ENCODE results near the gene DIS3L2. TPM values are rescaled to one million over a fixed set of nuclear protein-coding genes. Genes with fewer than 3 reads are reported as not detected.

The DIS3L2 gene
- total RNA-seq, 1 donor from 2014 or later: 24.0 TPM

DNA sequence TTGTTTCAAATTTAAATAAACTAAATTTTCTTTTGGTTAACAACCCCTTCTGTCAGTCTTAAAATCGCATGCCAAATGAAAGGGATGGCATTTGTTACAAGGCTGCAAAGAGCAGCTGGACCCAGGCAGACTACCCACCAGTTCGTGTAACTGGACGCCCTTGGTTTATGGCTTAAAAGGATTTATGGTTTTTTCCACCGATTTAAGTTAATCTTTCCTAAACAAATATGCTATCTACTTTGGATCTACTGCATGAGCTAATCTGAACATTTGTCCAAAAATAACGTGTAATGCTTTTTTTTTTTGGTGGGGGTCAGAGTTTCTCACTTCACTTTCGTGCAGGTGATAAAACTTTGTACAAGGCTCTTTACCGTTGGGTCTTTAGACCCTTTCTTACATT lies 62.9 kb downstream of the DIS3L2 start:
- H4K20me1 ChIP-seq (ENCODE audit: insufficient read depth, low read length): peaks cover 27% of the 10 kb centered on the region
- no peaks in the 10 kb centered on the region for H3K9me3 ChIP-seq (ENCODE audit: insufficient read depth, low read depth, low read length)
- peaks cover 3% of the 10 kb centered on the region for H3K36me3 ChIP-seq (ENCODE audit: insufficient read depth, low read length)
- no peak overlapping the region for H3K4me3 Mint-ChIP-seq (ENCODE audit: unreplicated experiment)
- no peak overlapping the region for H2AFZ ChIP-seq (ENCODE audit: low read depth, low read length)
- no peak overlapping the region for H3K4me2 ChIP-seq (ENCODE audit: low read length)
- no peaks in the 10 kb centered on the region for H3K4me1 ChIP-seq (ENCODE audit: insufficient read depth, low read length)
- no peaks in the 10 kb centered on the region for H3K27me3 Mint-ChIP-seq (ENCODE audit: low read depth, unreplicated experiment)
- no peaks in the 10 kb centered on the region for H3K9me3 Mint-ChIP-seq (ENCODE audit: unreplicated experiment)
- H3K27me3 ChIP-seq (ENCODE audit: insufficient read depth, low read length): no peaks in the 10 kb centered on the region
- TF ChIP-seq, protein P1, sequence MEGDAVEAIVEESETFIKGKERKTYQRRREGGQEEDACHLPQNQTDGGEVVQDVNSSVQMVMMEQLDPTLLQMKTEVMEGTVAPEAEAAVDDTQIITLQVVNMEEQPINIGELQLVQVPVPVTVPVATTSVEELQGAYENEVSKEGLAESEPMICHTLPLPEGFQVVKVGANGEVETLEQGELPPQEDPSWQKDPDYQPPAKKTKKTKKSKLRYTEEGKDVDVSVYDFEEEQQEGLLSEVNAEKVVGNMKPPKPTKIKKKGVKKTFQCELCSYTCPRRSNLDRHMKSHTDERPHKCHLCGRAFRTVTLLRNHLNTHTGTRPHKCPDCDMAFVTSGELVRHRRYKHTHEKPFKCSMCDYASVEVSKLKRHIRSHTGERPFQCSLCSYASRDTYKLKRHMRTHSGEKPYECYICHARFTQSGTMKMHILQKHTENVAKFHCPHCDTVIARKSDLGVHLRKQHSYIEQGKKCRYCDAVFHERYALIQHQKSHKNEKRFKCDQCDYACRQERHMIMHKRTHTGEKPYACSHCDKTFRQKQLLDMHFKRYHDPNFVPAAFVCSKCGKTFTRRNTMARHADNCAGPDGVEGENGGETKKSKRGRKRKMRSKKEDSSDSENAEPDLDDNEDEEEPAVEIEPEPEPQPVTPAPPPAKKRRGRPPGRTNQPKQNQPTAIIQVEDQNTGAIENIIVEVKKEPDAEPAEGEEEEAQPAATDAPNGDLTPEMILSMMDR (IDR thresholded peaks at IDR 0.05; ENCODE audit: insufficient read depth, low read depth, low read length): no peak
- no peak for TF ChIP-seq EZH2 (IDR thresholded peaks at IDR 0.05; ENCODE audit: insufficient read depth, low read length)
- H3K9ac ChIP-seq (ENCODE audit: low read length): no peak overlapping the region
- FAIRE-seq: no peak
- peaks cover 6% of the 10 kb centered on the region for H3K4me1 Mint-ChIP-seq (ENCODE audit: low read depth, unreplicated experiment)
- H3K4me3 ChIP-seq (ENCODE audit: insufficient read depth, low read depth, low read length): no peak overlapping the region
- no peak overlapping the region for H3K27ac Mint-ChIP-seq (ENCODE audit: unreplicated experiment)
- no peaks in the 10 kb centered on the region for H3K79me2 ChIP-seq (ENCODE audit: insufficient read depth, low read length)
- H3K27ac ChIP-seq (ENCODE audit: low read depth, low read length): no peak overlapping the region
- DNase-seq (ENCODE audit: low read depth): no peak
- peaks cover 6% of the 10 kb centered on the region for H3K36me3 Mint-ChIP-seq (ENCODE audit: low read depth, unreplicated experiment)

DNA sequence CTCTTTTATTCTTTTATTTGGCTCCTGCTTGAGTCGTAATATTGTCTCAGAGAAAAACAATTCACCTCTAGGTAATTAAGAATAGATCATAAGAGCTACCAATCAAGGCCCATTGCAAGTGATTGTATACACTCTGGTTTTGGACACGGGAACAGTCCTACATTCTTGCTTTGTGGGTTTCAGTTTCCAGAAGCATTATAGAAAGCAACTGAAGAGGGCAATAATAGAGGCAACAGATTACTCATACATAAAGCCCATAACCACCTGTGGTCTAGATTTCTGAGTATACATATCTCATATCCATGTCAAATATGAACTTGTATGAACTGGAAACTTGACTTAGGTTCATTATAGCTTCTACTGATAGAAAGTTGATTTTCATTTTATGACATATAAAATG lies 65.4 kb downstream of the DIS3L2 start:
- Histone ChIP-seq H3K4me1 (ENCODE audit: insufficient read depth, low read length) (no peaks in the 10 kb centered on the region), H3K27ac (ENCODE audit: low read depth, low read length) (no peak overlapping the region), H2AFZ (ENCODE audit: low read depth, low read length) (no peak overlapping the region), H3K4me2 (ENCODE audit: low read length) (no peak overlapping the region), H3K9ac (ENCODE audit: low read length) (no peak overlapping the region), H3K27me3 (ENCODE audit: insufficient read depth, low read length) (no peaks in the 10 kb centered on the region), H3K79me2 (ENCODE audit: insufficient read depth, low read length) (no peaks in the 10 kb centered on the region), H3K36me3 (ENCODE audit: insufficient read depth, low read length) (peaks cover 3% of the 10 kb centered on the region), H4K20me1 (ENCODE audit: insufficient read depth, low read length) (peaks cover 10% of the 10 kb centered on the region), H3K9me3 (ENCODE audit: insufficient read depth, low read depth, low read length) (no peaks in the 10 kb centered on the region), H3K4me3 (ENCODE audit: insufficient read depth, low read depth, low read length) (no peak overlapping the region)
- Mint-ChIP-seq H3K27me3 (ENCODE audit: low read depth, unreplicated experiment) (no peaks in the 10 kb centered on the region), H3K4me1 (ENCODE audit: low read depth, unreplicated experiment) (peaks cover 6% of the 10 kb centered on the region), H3K4me3 (ENCODE audit: unreplicated experiment) (no peak overlapping the region), H3K9me3 (ENCODE audit: unreplicated experiment) (peaks cover 3% of the 10 kb centered on the region), H3K36me3 (ENCODE audit: low read depth, unreplicated experiment) (peaks cover 13% of the 10 kb centered on the region), H3K27ac (ENCODE audit: unreplicated experiment) (no peak overlapping the region)
- FAIRE-seq (no peak), DNase-seq (ENCODE audit: low read depth) (no peak)
- no peak for TF ChIP-seq EZH2 (IDR thresholded peaks at IDR 0.05; ENCODE audit: insufficient read depth, low read length)
- TF ChIP-seq, protein P1 (IDR thresholded peaks at IDR 0.05; ENCODE audit: insufficient read depth, low read depth, low read length): no peak

DNA sequence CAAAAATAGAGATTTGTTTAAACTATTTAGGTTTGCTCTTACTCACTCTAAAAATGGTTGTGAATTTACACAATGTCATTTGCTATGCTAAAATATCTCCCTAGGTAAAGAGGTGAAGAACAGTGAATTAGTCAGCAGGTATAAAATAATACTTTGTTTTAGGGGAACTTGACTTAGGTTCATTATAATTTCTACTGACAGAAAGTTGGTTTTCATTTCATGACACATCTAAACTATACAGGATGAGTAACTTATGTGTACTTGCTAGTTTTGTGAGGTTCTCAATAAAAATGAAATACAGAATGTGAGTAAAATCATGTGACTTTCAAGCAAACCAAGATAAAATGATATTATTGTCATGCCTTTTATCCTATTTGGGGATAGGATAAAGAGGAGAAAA lies 66.0 kb downstream of the DIS3L2 start:
- H3K27me3 Mint-ChIP-seq (ENCODE audit: low read depth, unreplicated experiment): no peaks in the 10 kb centered on the region
- H4K20me1 ChIP-seq (ENCODE audit: insufficient read depth, low read length): peaks cover 5% of the 10 kb centered on the region
- H3K27me3 ChIP-seq (ENCODE audit: insufficient read depth, low read length): no peaks in the 10 kb centered on the region
- H3K4me3 Mint-ChIP-seq (ENCODE audit: unreplicated experiment): no peak overlapping the region
- H3K4me1 Mint-ChIP-seq (ENCODE audit: low read depth, unreplicated experiment): peaks cover 6% of the 10 kb centered on the region
- no peaks in the 10 kb centered on the region for H3K9me3 ChIP-seq (ENCODE audit: insufficient read depth, low read depth, low read length)
- DNase-seq (ENCODE audit: low read depth) (no peak), FAIRE-seq (peak; percentile 23)
- no peaks in the 10 kb centered on the region for H3K4me1 ChIP-seq (ENCODE audit: insufficient read depth, low read length)
- no peaks in the 10 kb centered on the region for H3K79me2 ChIP-seq (ENCODE audit: insufficient read depth, low read length)
- H3K9ac ChIP-seq (ENCODE audit: low read length): no peak overlapping the region
- no peak for TF ChIP-seq EZH2 (IDR thresholded peaks at IDR 0.05; ENCODE audit: insufficient read depth, low read length)
- TF ChIP-seq, protein P1 (IDR thresholded peaks at IDR 0.05; ENCODE audit: insufficient read depth, low read depth, low read length): no peak
- H2AFZ ChIP-seq (ENCODE audit: low read depth, low read length): no peak overlapping the region
- H3K27ac ChIP-seq (ENCODE audit: low read depth, low read length): no peak overlapping the region
- H3K36me3 ChIP-seq (ENCODE audit: insufficient read depth, low read length): peaks cover 3% of the 10 kb centered on the region
- peaks cover 17% of the 10 kb centered on the region for H3K36me3 Mint-ChIP-seq (ENCODE audit: low read depth, unreplicated experiment)
- peaks cover 9% of the 10 kb centered on the region for H3K9me3 Mint-ChIP-seq (ENCODE audit: unreplicated experiment)
- no peak overlapping the region for H3K27ac Mint-ChIP-seq (ENCODE audit: unreplicated experiment)
- H3K4me2 ChIP-seq (ENCODE audit: low read length): no peak overlapping the region
- no peak overlapping the region for H3K4me3 ChIP-seq (ENCODE audit: insufficient read depth, low read depth, low read length)
